Measurements from ENCODE around the gene TMEM37.
A peak's percentile ranks its signal among the peaks of the same experiment; 100 is the strongest.

TMEM37 gene

DNA sequence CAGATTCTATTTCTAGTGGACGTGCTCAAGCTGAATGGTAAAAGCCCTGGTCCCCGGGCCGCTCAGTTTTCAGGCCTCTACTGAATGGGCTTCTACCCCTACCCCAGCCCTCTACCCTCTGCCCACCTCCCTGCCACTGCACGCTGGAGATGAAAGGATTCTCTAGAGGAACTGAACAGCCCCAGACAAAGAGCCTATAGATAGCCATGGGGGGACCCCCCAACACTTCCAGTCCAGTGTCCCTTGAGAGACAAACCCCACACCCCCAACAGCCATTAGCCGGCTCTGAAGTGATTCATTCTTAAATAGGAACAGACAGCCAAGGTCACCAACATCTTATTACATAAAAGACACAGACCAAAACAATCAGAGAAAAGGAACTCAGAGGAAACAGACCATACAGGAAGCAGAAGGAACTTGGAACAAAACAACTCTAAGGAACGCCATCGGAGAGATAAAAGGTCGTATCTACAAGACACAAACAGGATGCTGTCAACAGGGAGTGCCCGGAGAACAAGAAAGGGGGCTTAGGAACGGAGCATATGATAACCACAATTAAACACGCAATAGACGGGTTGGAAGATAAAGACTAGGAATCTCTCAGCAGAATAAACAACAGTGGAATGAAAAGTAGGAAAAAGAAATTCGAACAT is 23.5 kb downstream of the TMEM37 start:
- DNase-seq (ENCODE audit: low read depth, low spot score) = no peak

DNA sequence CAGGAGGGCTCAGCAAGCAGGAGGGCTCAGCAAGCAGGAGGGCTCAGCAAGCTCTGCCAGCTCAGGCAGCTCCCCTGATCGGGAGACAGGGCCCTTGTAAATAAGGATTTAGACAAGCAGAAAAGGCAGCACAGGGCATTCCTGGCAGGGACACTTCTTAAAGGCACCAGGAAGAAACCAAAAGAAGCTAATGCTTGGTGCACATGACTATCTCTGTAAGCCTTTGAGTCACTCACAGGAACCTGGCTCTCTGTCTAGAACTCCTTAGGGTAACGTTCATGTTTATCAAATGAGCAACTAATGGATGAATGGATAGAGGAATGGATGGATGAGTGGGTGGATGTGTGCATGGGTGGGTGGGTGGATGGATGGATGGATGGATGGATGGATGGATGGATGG is 28.4 kb downstream of the TMEM37 start:
- no peak for DNase-seq (ENCODE audit: low read depth, low spot score)

DNA sequence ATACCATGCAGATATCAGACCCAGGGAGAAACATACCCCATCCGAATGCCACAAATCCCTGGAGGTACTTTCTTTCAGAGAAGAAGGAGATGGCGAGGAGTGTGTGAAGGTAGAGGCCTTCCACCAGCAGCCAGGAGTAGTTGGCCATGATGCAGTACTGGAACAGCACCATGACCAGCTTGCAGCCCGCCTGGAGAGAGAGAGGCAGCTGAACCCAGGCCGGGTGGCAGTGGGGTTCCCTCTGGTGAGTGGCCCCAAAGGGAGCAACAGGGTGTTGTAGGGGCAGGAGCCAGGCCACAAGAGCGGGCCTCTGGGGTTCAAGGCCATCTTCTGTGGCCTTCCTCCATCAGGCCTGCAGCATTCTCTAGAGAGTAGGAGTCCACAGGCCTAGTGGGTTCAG is 30.2 kb downstream of the TMEM37 start:
- DNase-seq (ENCODE audit: low read depth, low spot score) = no peak

DNA sequence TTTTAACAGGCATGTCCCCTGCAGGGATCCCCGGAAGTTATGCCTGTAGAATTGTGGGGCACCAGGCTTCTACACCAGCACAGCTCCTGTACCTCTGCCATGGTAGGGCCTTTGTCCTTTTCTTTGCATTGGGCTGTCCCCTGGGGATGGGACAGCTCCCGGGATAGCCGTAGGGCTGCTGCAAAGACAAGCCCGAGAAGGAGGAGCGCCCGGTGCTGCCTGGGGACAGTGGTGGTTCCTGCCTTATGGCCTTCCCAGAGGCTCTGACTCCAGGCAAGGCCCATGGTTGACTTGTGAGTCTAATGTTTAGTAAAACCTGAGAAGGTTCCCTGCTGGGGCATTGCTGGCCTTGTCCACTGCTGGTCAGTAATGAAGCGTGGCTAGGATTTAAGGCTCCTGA is 30.9 kb downstream of the TMEM37 start:
- no peak for DNase-seq (ENCODE audit: low read depth, low spot score)

DNA sequence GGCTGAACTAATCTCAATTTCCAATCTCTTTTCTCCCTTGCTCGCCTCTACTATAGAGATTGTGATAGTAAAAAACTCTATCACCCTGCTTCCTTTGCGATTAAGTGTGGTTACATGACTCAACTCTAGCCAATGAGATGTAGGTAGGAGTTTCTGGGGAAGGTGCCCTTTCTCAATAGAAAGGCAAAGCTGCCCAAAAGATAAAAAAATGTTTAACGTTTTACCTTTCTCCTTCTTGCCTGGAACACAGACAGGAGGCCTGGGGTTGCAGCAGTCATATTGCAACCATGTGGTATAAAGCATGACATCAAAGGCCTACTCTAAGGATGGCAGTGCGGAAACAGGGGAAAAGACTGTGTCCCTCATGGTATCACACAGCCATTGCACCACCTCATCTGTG is 31.5 kb downstream of the TMEM37 start:
- DNase-seq (ENCODE audit: low read depth, low spot score) = no peak

DNA sequence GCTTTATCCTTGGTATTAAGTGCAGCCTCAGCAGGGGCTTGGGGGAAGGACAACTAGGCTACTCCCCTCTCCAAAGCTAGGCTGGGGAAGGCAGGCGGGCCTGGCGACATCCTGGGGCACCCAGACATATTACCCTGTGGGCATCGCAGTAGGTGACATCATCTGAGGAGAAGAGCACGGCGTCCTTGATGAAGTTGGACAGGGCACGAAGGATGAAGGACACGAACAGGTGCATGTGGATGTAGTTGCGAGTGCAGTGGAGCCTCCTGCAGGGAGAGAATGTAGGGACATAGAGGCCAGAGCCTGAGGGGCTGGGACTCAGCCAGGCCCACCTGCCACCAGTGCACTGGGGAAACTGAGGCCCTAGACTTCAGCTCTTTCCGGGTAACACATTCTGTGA is 32.3 kb downstream of the TMEM37 start:
- no peak for DNase-seq (ENCODE audit: low read depth, low spot score)

DNA sequence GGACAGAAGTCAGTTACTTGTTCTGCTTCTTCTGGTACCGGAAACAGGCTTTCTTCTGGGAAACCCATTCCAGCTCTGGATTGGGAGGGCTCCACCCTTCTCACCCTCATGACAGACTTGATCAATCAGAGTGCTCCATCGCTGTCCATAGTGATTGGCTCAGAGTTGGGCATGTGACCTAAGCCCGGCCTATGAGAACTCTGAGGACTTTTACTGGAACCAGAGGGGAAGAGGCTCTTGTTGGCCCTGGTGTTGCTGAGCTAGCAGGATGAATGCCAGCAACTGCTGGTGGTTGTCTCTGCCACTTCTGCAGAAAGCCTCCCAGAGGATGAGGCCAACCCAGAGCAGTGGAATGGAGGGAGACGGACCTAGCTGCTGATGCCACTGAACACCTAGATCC is 33.3 kb downstream of the TMEM37 start:
- no peak for DNase-seq (ENCODE audit: low read depth, low spot score)

DNA sequence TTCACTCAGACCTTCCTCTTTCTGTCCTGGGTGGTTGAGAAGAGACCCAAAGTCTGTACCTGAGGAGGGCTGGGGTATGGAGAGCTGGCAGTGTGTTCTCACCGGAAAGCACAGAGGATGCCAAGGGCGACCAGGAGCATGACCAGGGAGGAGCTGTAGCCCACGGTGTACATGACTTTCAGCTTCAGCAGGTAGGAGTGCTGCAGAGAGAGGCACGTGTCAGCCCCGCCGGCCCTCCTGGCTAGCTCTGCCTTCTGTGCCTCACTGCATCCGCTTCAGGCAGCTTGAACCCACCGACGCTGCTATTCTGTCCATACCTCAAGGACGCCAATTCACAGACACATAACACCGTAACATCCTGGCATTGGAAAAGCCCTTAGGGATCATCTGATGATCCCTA is 34.0 kb downstream of the TMEM37 start:
- DNase-seq (ENCODE audit: low read depth, low spot score) = no peak

DNA sequence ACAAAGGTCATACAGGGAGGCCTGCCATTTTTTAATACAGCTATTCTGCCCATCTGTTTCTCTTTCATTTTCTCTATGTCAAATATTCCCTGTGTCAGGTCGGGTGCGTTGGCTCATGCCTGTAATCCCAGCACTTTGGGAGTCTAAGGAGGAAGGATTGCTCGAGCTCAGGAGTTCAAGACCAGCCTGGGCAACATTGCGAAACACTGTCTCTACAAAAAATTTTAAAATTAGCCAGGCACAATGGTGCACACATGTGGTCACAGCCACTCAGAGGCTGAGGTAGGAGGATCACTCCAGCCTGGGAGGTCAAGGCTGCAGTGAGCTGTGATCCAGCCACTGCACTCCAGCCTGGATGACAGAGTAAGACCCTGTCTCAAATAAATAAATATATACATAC is 34.7 kb downstream of the TMEM37 start:
- DNase-seq (ENCODE audit: low read depth, low spot score) = no peak

DNA sequence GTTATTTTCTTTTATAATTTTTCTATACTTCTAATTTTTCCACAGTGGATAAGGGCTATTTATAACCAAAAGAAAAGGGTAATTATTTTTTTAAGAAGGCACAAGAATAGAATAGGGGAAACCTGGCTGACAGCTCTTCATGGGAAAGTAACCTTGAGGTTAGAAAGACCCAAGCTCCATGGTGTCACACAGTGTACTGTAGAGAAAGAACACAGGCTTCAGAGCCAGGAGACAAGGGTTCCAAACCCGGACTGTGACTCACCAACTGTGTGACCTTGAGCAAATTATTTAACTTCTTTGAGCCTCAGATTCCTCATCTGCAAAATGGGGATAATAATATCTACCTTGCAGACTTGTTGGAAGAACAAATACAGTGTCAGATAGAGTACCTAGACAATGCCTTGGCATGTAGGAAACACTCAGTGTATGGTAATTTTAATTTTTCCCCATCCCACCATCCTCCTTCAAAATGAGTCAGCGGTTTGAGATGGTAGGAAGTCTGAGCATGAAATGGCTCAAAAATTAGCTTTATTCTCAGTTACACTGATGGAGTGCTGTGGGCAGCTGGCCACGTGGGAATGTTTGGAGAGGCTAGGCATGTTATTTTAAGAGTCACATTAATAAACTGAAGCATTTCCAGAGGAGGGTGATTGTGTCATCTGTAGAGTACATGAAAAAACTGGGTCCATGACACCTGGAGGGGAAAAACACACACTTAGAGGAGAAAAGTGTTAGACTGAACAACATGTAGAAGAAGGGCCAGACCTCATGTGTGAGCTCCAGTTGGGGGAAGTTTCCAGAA is 36.7 kb downstream of the TMEM37 start:
- no peak for DNase-seq (ENCODE audit: low read depth, low spot score)

DNA sequence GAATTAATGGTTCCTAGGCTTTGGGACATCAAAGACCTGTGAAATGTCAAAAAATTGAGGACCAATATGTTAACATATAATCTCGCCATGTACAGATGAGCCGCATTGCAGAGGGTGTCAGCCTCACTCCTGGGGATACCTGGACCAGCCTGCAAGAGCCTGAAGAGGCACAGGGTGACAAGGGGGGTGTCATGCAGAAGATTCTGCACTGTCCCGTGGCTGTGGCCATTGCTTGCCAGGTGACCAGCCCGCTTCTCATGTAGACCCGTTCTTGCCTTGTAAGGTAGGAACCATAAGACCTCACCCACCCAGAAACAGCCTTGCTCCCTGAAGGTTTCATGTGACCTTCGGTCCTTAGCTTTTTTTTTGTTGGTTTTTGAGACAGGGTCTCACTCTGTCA is 37.5 kb downstream of the TMEM37 start:
- DNase-seq (ENCODE audit: low read depth, low spot score) = no peak

DNA sequence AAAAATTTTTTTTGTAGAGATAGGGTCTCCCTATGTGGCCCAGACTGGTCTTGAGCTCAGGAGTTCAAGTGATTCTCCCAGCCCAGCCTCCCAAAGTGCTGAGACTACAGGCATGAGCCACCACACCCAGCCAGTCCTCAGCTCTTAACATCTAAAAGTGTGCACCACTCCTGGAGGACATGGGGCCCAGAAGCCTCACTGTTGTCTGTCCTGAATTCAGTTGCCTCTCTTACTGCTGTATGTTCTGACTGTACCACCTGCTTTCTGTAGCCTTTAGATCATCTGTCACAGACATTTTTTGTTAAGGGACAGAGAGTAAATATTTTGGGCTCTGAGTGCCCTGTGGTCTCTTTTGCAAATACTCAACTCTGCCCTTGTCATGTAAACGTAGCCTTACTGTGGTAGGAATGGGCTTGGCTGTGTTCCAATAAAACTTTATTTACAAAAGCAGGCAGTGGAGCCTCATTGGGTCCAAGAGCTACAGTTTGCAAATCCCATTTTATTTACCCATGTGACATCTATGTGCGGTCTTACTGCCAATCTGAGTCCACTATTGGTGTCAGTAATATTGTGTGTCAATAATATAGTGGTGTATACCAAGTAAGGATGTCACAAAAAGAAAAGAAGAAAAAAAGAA is 38.1 kb downstream of the TMEM37 start:
- DNase-seq (ENCODE audit: low read depth, low spot score) = no peak

DNA sequence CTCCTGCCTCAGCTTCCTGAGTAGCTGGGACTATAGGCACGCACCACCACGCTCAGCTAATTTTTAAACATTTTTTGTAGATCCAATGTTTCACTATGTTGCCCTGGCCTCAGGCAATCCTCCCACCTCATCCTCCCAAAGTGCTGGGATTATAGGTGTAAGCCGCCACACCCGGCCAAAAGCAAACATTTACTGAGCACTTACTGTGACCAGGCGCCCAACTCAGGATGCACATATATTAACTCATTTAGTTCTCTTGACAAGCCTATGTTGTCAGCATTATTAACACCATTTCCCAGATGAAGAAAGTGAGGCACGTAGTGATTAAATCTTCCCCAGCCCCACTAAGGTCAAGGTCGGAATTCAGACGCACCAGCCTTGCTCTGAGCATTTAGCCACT is 41.1 kb downstream of the TMEM37 start:
- no peak for DNase-seq (ENCODE audit: low read depth, low spot score)

DNA sequence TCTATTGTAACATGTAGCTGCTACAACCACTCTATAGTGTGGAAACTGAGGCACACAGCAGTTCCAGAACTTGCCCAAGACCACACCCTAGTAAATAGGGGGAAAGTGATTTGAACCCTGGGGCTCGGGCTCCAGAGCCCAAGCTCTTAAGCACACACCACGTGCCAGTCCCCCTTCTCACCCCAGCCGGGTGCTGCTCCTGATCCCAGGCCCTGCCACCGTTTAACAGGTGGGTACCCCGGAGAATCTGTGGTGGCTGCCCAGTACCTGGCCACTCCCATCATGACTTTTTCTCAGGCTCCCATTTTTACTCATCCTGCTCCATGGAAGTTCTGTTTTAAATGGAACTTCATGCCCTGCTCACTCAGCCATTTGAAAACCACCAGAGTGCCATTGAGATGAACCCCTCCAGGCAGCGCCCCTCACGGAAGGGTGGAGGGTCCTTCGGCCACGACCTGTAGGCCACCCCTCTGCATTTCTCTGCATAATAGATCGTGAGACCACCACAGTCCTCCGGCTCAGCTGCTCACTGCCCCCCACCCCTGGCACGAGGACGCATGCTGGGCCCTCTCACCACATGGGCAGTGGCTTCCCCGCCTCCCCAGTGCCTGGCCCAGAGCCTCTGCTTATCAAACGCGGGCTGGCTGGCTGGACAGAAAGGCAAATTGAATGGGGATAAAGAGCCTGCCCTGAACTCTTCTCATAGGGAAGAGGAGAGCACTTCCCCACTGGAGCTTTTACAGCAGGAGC is 42.1 kb downstream of the TMEM37 start:
- DNase-seq (ENCODE audit: low read depth, low spot score) = no peak

DNA sequence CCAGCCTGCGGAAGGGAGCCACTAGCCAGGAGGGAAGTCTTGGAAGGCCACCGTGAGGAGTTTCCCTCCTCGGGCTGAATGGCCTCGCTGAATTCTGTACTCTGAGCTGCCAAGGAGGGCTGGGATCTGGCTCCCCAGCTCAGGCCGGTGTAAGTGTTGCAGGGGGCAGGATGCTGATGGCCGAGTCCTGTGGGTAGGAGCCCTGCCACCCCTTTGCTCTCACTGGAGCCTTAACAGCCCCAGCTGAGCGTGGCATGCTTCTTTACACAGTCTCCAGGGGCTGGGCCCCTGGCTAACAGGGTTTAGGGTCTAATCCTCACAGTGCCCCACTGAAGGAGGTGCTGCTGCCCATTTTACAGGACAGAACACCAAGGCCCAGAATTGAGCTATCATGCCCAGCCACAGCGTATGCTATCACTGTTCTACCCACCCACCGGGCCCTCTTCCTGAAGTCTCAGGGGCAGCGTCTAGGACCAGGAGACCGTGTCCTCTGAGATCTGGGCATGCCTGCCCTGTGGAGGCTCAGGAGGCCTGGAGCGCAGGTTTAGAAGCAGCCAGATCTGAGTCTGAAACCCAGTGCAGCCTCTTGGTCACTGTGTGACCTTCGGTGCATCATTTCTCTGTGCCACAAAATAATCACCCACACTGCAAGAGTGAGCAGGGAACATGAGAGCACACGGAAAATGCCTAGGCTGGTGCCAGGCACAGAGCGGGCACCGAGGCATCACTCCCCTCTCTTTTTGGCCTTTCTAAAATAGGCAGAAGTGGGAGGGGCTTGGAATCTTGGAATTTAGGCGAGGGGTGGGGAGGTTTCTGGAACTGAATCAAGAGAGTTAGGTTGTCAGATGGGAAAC is 42.9 kb downstream of the TMEM37 start:
- no peak for DNase-seq (ENCODE audit: low read depth, low spot score)

DNA sequence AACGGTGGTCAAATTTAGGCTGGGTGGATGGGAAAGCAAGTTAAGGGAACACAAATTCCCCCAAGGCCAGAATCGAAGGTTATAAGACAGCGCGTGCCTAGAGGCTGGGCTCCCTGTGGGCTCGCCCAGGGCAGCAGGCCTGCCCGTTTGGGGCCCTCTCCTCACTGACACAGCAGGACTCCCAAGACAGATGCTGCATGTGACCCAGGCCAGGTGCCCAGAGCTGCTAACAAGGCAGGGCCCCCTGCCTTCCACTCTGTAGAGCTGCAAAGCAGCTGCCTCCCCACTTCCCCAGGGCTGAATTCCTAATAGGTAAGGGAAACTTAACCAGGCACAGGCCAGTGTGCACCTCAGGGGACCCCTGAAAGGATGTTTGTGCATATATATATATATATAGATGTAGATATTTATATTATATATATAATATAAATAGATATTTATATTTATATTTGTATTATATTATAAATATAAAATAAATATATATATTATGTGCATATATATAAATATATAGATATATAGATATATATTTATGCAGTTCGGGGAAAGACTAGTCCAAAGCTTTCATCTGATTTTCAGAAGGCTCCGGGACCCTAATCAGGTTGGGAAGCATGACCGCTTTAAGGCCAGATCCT is 43.7 kb downstream of the TMEM37 start:
- DNase-seq (ENCODE audit: low read depth, low spot score) = no peak

DNA sequence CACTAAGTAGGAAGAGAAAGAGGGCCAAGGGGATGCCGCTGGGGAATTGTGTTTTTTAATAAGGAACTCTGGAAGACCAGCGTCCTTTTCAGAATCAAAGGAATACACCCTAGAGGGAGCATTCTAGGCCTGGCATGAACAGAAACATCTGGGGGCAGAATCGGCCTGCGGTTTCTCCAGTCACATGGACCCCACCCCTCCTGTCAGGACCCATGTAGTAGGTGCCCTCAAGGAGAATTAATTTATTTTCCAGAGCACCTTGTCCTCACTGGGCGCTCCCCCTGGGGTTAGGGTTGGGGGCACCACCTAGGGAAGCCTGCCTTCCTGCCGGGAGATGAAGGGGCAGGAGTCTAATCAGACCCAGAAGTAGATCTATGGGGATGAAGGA is 44.2 kb downstream of the TMEM37 start:
- DNase-seq (ENCODE audit: low read depth, low spot score) = no peak

DNA sequence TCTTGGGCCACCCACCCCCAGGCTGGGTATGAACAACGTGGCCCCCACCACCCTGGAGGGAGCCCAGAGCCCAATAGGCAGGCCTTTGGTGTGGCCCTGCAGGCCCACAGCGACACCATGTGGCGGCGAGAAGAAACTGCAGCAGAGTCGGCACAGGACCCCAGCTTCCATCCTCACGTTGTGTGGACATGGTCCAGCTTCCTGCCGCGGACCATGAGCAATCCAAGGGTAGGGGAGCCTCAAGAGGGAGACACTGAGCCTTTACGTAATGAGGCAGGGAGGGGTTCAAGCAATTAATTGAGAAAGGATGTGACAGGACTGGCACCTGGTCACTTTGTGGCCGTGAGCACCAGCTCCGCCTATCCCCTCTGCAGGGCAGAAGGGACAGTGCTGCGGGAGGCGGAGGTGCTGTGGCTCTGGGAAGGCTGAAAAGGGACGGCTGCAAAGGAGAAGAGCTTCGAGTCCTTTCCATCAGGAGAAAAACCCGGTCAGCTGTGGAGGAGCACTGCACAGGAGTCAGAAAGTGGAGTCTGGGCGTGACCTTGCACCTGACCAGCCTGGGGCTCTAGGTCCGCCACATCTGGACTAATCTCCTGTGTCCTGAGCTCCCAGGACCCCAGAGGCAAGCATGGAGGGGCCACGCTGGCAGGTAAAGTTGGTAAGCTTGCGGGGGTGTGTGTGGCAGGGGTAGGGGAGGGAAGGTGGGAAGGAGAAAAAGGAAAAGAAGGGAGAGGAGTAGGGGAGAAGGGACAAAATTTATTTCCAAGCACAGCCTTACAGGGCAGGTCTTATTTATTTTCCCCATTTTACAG is 44.9 kb downstream of the TMEM37 start:
- peak; percentile 7 for DNase-seq (ENCODE audit: low read depth, low spot score)

DNA sequence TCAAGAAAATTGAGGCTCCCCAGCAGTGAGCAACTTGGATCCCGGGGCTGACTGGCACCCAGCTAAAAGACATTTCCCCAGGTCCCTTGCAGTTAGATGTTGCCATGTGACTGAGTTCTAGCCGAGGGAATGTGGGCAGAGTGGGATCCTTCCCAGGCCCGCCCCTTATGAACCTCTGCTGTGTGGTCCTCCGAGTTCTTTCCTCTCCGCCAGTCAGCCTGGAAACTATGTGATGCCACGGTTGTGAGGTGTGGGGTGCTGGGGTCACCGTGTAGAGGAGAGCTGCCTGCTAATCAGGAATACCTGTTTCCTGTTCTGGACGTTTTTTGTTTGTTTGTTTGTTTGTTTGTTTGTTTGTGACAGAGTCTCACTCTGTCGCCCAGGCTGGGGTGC is 45.5 kb downstream of the TMEM37 start:
- no peak for DNase-seq (ENCODE audit: low read depth, low spot score)
